GM18907 (cell line): Measurements from ENCODE around the gene ARMH3.
"Not testable (repeated sequence)": the region's sequence is repeated elsewhere in the genome, so short reads cannot be mapped to it uniquely, and the experiment has no call there.

Experiments
- ATAC-seq: cut with Tn5 transposase; IDR thresholded peaks from one replicate; pipeline ENCODE4 v1.9.1; 2021; ENCODE audit warnings: mild to moderate bottlenecking, moderate library complexity; ENCODE audit not compliant: unreplicated experiment

Gene ARMH3

DNA sequence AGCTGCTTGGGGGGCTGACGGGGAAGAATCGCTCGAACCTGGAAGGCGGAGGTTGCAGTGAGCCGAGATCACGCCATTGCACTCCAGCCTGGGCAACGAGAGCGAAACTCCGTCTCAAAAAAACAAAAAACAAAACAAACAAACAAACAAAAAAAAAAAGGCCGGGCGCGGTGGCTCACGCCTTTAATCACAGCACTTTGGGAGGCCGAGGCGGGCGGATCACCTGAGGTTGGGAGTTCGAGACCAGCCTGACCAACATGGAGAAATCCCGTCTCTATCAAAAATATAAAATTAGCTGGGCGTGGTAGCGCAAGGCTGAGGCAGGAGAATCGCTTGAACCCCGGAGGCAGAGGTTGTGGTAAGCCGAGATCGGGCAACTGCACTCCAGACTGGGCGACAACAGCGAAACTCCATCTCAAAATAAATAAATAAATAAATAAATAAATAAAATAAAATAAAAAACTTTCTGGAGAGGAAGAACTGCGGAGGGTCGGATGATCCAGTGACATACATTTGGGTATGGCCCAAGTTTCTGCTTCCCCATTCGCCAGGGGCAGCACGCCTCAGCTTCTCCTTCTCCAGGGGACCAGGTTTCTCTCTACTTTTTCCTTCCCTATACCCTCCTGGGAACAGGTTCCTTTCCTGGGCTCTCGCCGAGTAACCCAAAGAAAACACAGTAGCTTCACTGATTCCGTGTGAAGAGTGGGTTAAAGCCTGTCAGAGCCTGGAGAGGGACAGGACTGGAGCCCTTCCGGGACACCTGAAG lies 909 bp downstream of the ARMH3 start:
- ATAC-seq = not testable (repeated sequence)

GRCh38 chr10:102046095-102046494 lies 9.9 kb downstream of the ARMH3 start:
- ATAC-seq = no peak

DNA sequence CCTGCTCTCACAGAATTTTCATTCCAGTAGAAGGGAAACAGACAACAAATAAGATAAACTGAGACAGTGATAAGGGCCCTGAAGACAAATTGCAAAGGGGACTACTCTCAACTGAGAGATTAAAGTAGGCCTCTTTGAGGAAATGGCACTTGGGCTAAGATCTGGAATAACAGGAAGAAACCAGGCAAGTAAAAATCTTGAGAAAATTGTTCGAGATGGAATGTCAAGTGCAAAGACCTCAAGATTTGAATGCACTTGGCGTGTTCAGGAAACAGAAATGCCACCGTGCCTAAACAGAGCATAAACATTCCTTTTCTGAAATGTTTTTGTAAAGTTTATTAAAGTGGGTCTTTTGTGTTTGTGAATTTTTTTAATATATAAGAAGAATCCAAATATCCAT lies 10.7 kb downstream of the ARMH3 start:
- ATAC-seq = no peak

DNA sequence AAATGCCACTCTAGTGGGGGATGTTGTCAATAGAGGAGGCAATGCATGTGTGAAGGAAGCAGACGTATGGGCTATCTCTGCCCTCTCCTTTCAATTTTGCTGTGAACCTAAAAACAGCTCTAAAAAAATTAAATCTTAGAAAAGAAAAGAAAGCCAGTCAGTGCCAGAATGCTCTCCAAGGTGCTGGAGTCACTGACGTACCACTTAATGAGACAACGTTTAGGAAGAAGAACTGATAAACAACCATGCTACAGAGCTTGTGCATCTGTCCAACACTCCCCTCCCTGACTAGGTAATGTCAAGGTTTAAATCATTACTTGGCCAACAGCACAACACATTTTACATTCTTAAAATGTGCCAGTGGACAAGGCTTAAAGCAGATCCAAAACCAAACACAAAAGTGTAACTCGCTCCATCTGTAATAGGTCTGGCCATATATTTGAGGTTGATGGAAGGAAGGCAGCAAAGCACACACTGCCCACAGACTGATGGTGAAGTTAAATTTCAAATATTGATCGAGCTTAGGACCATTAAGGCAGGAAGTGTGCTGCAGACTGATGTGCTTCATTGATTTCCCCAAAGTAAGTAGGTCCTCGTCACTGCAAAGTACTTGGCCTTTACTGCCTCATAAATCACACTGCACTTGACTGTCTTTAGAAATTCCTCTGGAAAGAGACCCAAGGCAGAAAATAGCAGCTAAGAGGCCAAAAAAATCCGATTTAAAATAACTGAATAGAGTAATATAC lies 15.5 kb downstream of the ARMH3 start:
- no peak for ATAC-seq

DNA sequence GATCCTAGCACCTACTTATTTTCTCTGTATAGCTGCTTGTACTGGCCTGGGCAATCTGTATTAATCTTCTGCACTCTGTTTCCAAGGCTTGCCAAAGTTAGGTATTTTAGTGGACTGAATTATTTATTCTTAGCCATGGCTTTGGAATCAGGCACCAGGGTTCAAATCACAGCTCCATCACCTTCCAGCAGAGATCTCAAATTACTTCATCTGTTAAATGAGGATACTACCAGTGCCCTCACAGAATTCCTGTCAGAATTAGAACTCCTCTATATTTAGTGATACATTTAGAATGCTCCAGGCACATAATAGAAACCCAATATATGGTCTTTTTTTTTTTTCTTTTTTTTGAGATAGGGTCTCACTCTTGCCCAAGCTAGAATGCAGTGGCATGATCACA lies 17.6 kb downstream of the ARMH3 start:
- ATAC-seq = no peak

- ATAC-seq = not testable (repeated sequence)
Measured at GRCh38 chr10:102035807-102036206, 20.2 kb downstream of the ARMH3 start.

- no peak for ATAC-seq
Measured at GRCh38 chr10:102033787-102034186, 22.2 kb downstream of the ARMH3 start.

GRCh38 chr10:102027261-102027660 lies 28.7 kb downstream of the ARMH3 start:
- ATAC-seq = no peak

DNA sequence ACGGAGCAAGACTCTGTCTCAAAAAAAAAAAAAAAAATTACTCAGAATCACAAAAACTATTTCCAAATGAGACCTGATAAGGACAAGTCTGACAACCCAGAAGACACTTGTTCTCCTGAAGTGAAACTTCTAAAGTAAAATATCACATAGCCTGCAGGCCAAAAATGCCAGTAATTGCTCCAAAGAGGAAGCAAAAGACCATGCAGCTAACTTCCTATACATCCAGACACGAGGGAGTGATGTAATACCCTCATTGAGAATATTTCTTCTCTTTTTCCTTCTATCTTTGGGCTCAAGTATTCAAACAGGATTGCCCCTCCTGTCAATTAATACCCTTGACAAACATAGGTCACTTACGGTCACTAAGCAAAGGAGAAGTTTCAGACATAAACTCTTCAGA lies 31.2 kb downstream of the ARMH3 start:
- no peak for ATAC-seq

- ATAC-seq = no peak
Measured at GRCh38 chr10:102020938-102021337, 35.0 kb downstream of the ARMH3 start.

DNA sequence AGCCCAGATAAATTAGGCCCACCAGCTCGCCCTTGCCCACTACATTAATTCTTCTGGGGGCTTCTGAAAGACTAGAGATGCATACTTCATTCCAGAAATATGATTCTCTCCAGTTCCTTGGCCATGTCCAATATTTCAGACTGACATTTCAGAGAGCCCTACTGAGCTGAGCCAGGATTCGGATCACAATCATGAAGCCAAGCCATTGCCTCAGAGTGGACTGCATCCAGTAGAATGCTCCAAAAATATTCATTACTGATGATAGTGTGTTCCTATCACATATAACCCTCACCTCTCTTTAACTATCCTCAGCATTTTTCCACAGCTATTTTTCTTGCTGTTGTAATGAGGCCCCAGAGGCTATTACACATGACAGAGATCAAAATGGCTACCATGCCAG lies 38.7 kb downstream of the ARMH3 start:
- no peak for ATAC-seq

DNA sequence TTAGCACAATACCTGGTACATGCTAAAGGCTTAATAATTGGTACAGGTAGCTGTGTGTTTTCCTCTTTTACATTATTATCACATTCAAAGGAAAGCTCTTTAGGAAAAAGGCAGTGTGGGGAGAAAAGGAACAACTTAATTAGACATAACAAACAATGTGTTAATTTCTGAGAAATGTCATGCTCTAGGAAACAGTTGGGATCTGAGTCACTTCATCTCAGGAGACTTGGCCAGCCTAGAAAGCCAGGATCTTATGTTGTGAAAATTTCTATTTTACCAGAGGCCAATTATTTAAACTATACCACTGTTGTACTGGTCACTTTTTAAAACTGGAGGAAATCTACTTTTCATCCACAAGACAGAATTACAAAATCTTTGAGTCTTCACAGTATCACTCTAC lies 39.6 kb downstream of the ARMH3 start:
- ATAC-seq = no peak

DNA sequence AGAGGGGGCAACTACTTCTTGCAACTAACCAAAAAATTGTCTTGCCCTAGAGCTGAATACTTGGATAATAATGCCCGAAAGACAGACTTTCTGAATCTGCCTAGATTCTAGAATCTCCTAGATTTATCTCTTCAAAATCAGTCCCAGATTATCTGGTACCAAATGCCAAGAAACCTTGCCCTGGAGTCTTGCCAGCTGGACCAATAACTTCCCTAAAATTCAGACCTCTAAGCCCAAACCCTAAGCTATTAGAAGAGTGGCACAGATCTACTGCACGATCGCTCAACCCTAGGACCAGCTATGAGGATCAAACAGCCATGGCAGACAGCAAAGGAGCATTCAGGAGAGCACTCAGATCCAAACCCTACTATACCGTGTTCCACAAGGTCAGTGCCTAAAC lies 45.0 kb downstream of the ARMH3 start:
- no peak for ATAC-seq

DNA sequence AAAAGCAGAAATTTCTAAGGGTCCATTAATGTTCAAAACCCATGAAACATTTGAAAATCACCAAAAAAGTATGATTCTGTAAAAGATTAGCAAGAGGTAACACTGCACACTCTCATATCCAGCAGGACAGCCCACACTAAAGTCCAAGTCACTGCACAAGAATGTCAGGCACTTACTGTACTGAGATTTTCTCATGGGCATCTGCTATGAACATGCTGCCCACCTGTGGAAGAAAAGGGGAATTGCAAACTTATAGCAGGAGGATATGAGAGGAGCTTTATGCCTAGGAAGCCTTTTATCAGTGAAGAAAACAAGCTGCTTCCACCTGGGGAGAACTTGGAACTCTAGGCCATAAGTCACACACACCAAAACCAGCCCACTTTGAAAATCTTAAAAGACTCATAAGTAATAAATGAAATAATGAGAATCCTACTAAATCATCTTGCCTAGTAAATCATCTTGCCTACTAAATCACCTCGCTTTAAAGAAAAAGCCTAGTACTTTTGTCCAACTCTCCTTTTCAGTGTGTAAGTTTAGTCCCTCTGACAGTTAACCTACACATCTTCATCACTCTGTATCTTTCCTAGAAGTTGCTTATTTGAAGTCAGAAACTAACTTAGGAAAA lies 46.1 kb downstream of the ARMH3 start:
- ATAC-seq = peak; percentile 67

DNA sequence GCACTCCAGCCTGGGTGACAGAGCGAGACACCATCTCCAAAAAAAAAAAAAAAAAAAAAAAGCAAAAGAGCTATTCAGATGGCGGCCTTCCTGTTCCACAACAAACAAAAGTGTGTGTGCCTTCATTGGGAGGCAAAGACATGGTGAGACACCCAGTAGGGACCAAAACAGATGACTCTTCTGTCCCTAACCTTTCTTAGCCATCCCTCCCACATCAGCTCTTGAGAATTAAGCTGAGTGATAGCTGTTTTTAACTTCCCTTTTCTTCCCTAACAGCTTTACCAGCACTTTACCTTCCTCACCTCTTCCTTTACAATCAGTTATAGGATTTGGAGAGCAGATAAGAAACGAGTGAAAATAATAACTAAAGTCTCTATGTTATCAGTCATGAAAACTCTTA lies 48.2 kb downstream of the ARMH3 start:
- no peak for ATAC-seq

- ATAC-seq = not testable (repeated sequence)
Measured at GRCh38 chr10:102007031-102007430, 48.9 kb downstream of the ARMH3 start.

DNA sequence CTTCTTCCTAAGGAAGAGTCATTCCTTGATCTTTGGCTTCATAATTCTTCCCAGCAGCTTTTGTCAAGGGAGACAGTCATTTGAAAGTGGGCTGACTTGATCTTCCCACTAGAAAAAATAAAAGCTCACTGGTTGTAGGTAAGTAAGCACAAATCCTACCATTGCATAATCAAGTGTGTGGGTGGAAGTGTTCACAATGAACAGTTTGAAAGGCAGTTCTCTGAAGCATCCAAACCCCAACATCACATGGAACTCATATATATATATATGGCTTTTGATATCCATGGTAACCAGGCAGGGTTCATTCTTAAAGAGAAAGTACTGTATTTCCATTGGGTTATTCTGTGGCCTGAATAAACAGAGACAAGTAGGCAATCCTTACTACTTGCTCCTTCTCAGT lies 51.6 kb downstream of the ARMH3 start:
- ATAC-seq = no peak

DNA sequence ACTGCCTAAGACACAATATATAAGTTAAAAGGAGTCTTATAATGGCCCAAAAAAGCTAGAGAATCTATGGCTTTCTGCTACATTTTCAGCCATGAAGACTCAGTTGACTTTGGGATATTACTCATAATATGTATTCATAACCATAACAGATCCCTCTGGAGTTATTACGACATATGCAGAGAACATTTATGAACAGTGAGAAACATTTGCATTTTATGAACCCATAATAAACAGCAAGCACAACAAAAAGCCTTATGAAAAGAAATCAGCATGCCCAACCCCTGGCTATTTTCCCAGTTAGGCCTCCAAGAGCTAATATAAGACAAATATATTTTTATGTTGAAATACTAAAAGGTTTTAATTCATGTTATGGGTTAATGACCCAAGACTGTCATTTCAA lies 52.4 kb downstream of the ARMH3 start:
- no peak for ATAC-seq

- ATAC-seq = peak; percentile 73
Measured at GRCh38 chr10:102001435-102002068, 54.4 kb downstream of the ARMH3 start.

DNA sequence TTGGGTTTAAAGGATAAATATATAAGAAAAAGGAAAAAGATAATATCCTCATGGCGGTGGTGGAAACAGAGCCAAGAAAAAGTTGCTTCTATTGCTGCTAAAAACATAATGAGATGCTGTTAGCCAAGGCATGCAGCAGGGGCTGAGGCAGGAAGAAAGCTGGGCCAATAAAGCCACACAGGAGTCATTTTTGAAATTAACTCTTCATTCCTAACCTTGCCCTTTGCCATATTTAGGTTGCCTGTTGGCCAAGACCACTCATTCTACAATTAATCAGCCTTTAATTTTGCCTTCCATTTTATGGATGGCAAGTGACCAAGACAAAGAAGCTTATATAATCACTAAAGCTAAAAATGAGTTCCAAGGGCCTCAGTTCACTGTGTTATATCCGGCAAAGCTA lies 58.2 kb downstream of the ARMH3 start:
- ATAC-seq = no peak

GRCh38 chr10:101995451-101996063 lies 60.4 kb downstream of the ARMH3 start:
- ATAC-seq = no peak
